COLO668 (cell line): Measurements from ENCODE around the gene GNAS-AS1.

Experiments
- DNase-seq: peaks from one replicate; lab custom pipeline; 2025; ENCODE audit not compliant: unreplicated experiment; lab: John Stamatoyannopoulos, UW

GNAS-AS1 gene

GRCh38 chr20:58863044-58863790 is 12.5 kb upstream of the GNAS-AS1 start:
- no peak for DNase-seq

GRCh38 chr20:58855506-58856389 is 5.0 kb upstream of the GNAS-AS1 start:
- DNase-seq = no peak

- DNase-seq = no peak
Measured at GRCh38 chr20:58854638-58855471, 4.2 kb upstream of the GNAS-AS1 start.

- no peak for DNase-seq
Measured at GRCh38 chr20:58853976-58854637, 3.4 kb upstream of the GNAS-AS1 start.

GRCh38 chr20:58853466-58853865 is 2.8 kb upstream of the GNAS-AS1 start:
- DNase-seq = no peak

- DNase-seq = peak; percentile 17
Measured at GRCh38 chr20:58852543-58853271, 2.0 kb upstream of the GNAS-AS1 start, which contains the start of gene GNAS. TSS of gene GNAS (plus strand) at chr20:58852716.

GRCh38 chr20:58851969-58852458 is 1.3 kb upstream of the GNAS-AS1 start:
- DNase-seq = no peak

- no peak for DNase-seq
Measured at GRCh38 chr20:58851221-58851968, 693 bp upstream of the GNAS-AS1 start.

- DNase-seq = no peak
Measured at GRCh38 chr20:58847463-58847862, 3.2 kb downstream of the GNAS-AS1 start.

- no peak for DNase-seq
Measured at GRCh38 chr20:58845706-58846105, 5.0 kb downstream of the GNAS-AS1 start.

GRCh38 chr20:58843128-58843556 is 7.6 kb downstream of the GNAS-AS1 start:
- no peak for DNase-seq

- no peak for DNase-seq
Measured at GRCh38 chr20:58842276-58842675, 8.4 kb downstream of the GNAS-AS1 start.

- DNase-seq = no peak
Measured at GRCh38 chr20:58841539-58842264, 9.0 kb downstream of the GNAS-AS1 start.

- DNase-seq = no peak
Measured at GRCh38 chr20:58840816-58841538, 9.7 kb downstream of the GNAS-AS1 start.

GRCh38 chr20:58839991-58840747 is 10.5 kb downstream of the GNAS-AS1 start:
- DNase-seq = no peak

- peak; percentile 16 for DNase-seq
Measured at GRCh38 chr20:58839474-58839874, 11.2 kb downstream of the GNAS-AS1 start.

- no peak for DNase-seq
Measured at GRCh38 chr20:58838174-58838573, 12.5 kb downstream of the GNAS-AS1 start.
